Pancreas (tissue), 10 donors: ENCODE measurements around the gene FAM180B. TPM values are rescaled to one million over a fixed set of nuclear protein-coding genes. Genes with fewer than 3 reads are reported as not detected.

Experiments
- ATAC-seq, 4 donors: fragments of 200-7000 bp; cut with Tn5 transposase; one replicate each; pipeline versions ENCODE4 v1.8.0 to v1.9.1; 2020; ENCODE audit warnings: mild to moderate bottlenecking in 4 of 4, moderate library complexity in 4 of 4
- DNase-seq, 6 donors: peaks; one replicate each; pipeline ENCODE4 v3.0.0-alpha.2; 2020
- FAIRE-seq: peaks from 2 replicates; lab custom pipeline; 2012; peaks lifted over from hg19 to GRCh38; lab: Jason Lieb, UNC
- H3K27ac ChIP-seq, 4 donors: fragments of 200-600 bp; sonication (generic); 1 replicate in 3 of 4; 2 replicates in 1 of 4; pipeline versions ENCODE4 v1.5.0 to v1.8.0; 2020
- H3K27me3 ChIP-seq, 4 donors: fragments of 200-600 bp; one replicate each; pipeline ENCODE4 v1.8.0; 2021
- H3K36me3 ChIP-seq, 3 donors: fragments of 200-600 bp; sonication (generic) in 1 of 3; one replicate each; pipeline versions ENCODE4 v1.5.0 to v1.8.0; 2020 to 2021
- H3K4me1 ChIP-seq, 3 donors: fragments of 200-600 bp; one replicate each; pipeline ENCODE4 v1.8.0; 2021
- H3K4me3 ChIP-seq, 4 donors: fragments of 200-600 bp; sonication (generic) in 2 of 4; one replicate each; pipeline versions ENCODE4 v1.5.0 to v1.8.0; 2020 to 2021
- H3K9me3 ChIP-seq, 4 donors: fragments of 200-600 bp; one replicate each; pipeline ENCODE4 v1.8.0; 2021
- CTCF ChIP-seq, 4 donors: fragments of 200-600 bp; sonication (generic) in 3 of 4; IDR thresholded peaks; one replicate each; pipeline versions ENCODE4 v1.5.0 to v1.8.0; 2021; ENCODE audit warnings: antibody characterized with exemption in 4 of 4
- WGBS, 2 donors: extraction: QIAGEN DNeasy Blood & Tissue Kit; methylation state at CpG; one replicate each; pipeline ENCODE4 v1.1.7; 2013; 5-methylcytosine and 5-hydroxymethylcytosine counted together
- intact Hi-C, 3 donors: fragments of 100-400 bp; cut with DNase I; formaldehyde crosslinking; loops; one replicate each; pipeline versions ENCODE4 v1.11.1 to v1.14.2; 2022
- polyA plus RNA-seq, 2 donors: library from polyadenylated mRNA; stranded (reverse); fragments of 200-250 nt; gene quantifications; one replicate each; pipeline ENCODE4 v1.2.3, GENCODE V29; 2013
- total RNA-seq, 6 donors: library from RNA; stranded (reverse); fragmentation: NEBNext Ultra II Directional in 4 of 6; extraction: Animal tissue kit (Norgen Biotek cat#: 25700) in 4 of 6; gene quantifications; one replicate each; pipeline versions ENCODE4 v1.2.1 to v1.2.4, GENCODE V29; 2021 to 2023
- donor health status: healthy with polysubstance abuse.
- donor health status: DM: no; HTN: no; CAD: no; lungs with moderate emphysema.
- donor health status: DM: no; HTN: no; CAD: no.
- donor health status: control.
- donor health status: control.
- donor health status: Bipolar disorder and iron deficiency.
- donor health status: DM: yes; HTN: yes; CAD: no.
- donor health status: DM: no; HTN: no; CAD: no.
- donor health status: DM: no; HTN: no; CAD: no.
- donor health status: DM: yes; HTN: yes; CAD: no.

The FAM180B gene
- total and polyA plus RNA-seq, 8 donors: 0.17 TPM; not detected in 7

GRCh38 chr11:47566149-47566698 lies 20.3 kb upstream of the FAM180B start:
- FAIRE-seq: no peak
- peaks cover 0 to 9% (median 5%) of the 10 kb centered on the region in 3 donors for H3K4me1 ChIP-seq
- H3K4me3 ChIP-seq: peak overlapping the region; percentile 79 to 96 (median 90)
- DNase-seq: no peak
- peaks cover 0 to 4% (median under 1%) of the 10 kb centered on the region in 3 donors for H3K36me3 ChIP-seq
- TF ChIP-seq CTCF (IDR thresholded peaks at IDR 0.05): no peak
- H3K27me3 ChIP-seq: no peaks in the 10 kb centered on the region
- peak; percentile 22 to 46 (median 36) for ATAC-seq
- intact Hi-C loops: no loop called here
- H3K27ac ChIP-seq: peak overlapping the region; percentile 44 to 62 (median 52)
- no peaks in the 10 kb centered on the region for H3K9me3 ChIP-seq
- 21 to 22% methylated on average over 17 of the region's 17 CpGs for WGBS, 2 donors

GRCh38 chr11:47569646-47570045 lies 16.8 kb upstream of the FAM180B start:
- FAIRE-seq: no peak
- H3K27me3 ChIP-seq: no peaks in the 10 kb centered on the region
- 97 to 99% methylated on average over 7 of the region's 7 CpGs for WGBS, 2 donors
- H3K4me3 ChIP-seq: no peak overlapping the region
- DNase-seq: peak in 1 of 6 donors; percentile 19
- TF ChIP-seq CTCF (IDR thresholded peaks at IDR 0.05): no peak
- ATAC-seq: no peak
- H3K9me3 ChIP-seq: no peaks in the 10 kb centered on the region
- peaks cover 0 to 9% (median 5%) of the 10 kb centered on the region in 3 donors for H3K4me1 ChIP-seq
- peaks cover 0 to 26% (median 4%) of the 10 kb centered on the region in 3 donors for H3K36me3 ChIP-seq
- intact Hi-C loops: no loop called here
- no peak overlapping the region for H3K27ac ChIP-seq

GRCh38 chr11:47570651-47571356 lies 15.7 kb upstream of the FAM180B start:
- Histone ChIP-seq H3K4me3 (no peak overlapping the region), H3K27ac (no peak overlapping the region), H3K9me3 (no peaks in the 10 kb centered on the region), H3K27me3 (no peaks in the 10 kb centered on the region), H3K36me3 (peaks cover 0 to 27% (median 4%) of the 10 kb centered on the region in 3 donors), H3K4me1 (peaks cover 0 to 9% (median 5%) of the 10 kb centered on the region in 3 donors)
- no peak for TF ChIP-seq CTCF (IDR thresholded peaks at IDR 0.05)
- DNase-seq (no peak), ATAC-seq (no peak), FAIRE-seq (no peak)
- intact Hi-C loops: no loop called here
- WGBS, 2 donors: 87 to 90% methylated on average over 3 of the region's 3 CpGs

- no peak for ATAC-seq
- intact Hi-C loops: no loop called here
- H3K4me3 ChIP-seq: no peak overlapping the region
- FAIRE-seq: no peak
- H3K36me3 ChIP-seq: peaks cover 0 to 27% (median 4%) of the 10 kb centered on the region in 3 donors
- 83 to 86% methylated on average over 4 of the region's 4 CpGs for whole genome bisulfite sequencing, 2 donors
- no peak for DNase-seq
- peaks cover 0 to 7% (median 4%) of the 10 kb centered on the region in 3 donors for H3K4me1 ChIP-seq
- H3K27me3 ChIP-seq: no peaks in the 10 kb centered on the region
- no peak overlapping the region for H3K27ac ChIP-seq
- no peak for TF ChIP-seq CTCF (IDR thresholded peaks at IDR 0.05)
- H3K9me3 ChIP-seq: no peaks in the 10 kb centered on the region
Measured at GRCh38 chr11:47571357-47571729, 15.1 kb upstream of the FAM180B start.

GRCh38 chr11:47571895-47572294 lies 14.6 kb upstream of the FAM180B start:
- H3K4me1 ChIP-seq: peaks cover 0 to 2% (median 0%) of the 10 kb centered on the region in 3 donors
- FAIRE-seq (no peak), DNase-seq (no peak), ATAC-seq (no peak)
- no peaks in the 10 kb centered on the region for H3K27me3 ChIP-seq
- H3K9me3 ChIP-seq: no peaks in the 10 kb centered on the region
- H3K27ac ChIP-seq: no peak overlapping the region
- peaks cover 0 to 27% (median 4%) of the 10 kb centered on the region in 3 donors for H3K36me3 ChIP-seq
- 88 to 89% methylated on average over 1 of the region's 1 CpG for WGBS, 2 donors
- intact Hi-C loops: no loop called here
- TF ChIP-seq CTCF (IDR thresholded peaks at IDR 0.05): no peak
- no peak overlapping the region for H3K4me3 ChIP-seq
